ENCODE results near the gene GPN1. TPM values are rescaled to one million over a fixed set of nuclear protein-coding genes. Genes with fewer than 3 reads are reported as not detected.
"Not testable (repeated sequence)": the region's sequence is repeated elsewhere in the genome, so short reads cannot be mapped to it uniquely, and the experiment has no call there.

Gene GPN1
- total RNA-seq, 1 experiment from 2014 or later = 39.8 TPM

- DNase-seq (ENCODE audit: low read depth, low spot score) = no peak
- in situ Hi-C loops (cut with HindIII; ENCODE audit: low pct_unique_long_range_greater_than_20kb, low sequenced_read_pairs) = no loop called here
Measured at GRCh38 chr2:27622921-27623384, 5.9 kb upstream of the GPN1 start.

- in situ Hi-C loops (cut with HindIII; ENCODE audit: low pct_unique_long_range_greater_than_20kb, low sequenced_read_pairs) = no loop called here
- no peak for DNase-seq (ENCODE audit: low read depth, low spot score)
Measured at GRCh38 chr2:27624943-27625342, 3.9 kb upstream of the GPN1 start.

- in situ Hi-C loops (cut with HindIII; ENCODE audit: low pct_unique_long_range_greater_than_20kb, low sequenced_read_pairs); DNase-seq (ENCODE audit: low read depth, low spot score): not testable (repeated sequence)
Measured at GRCh38 chr2:27626323-27626722, 2.5 kb upstream of the GPN1 start.

GRCh38 chr2:27626921-27627320 is 1.9 kb upstream of the GPN1 start:
- in situ Hi-C loops (cut with HindIII; ENCODE audit: low pct_unique_long_range_greater_than_20kb, low sequenced_read_pairs); DNase-seq (ENCODE audit: low read depth, low spot score): not testable (repeated sequence)

DNA sequence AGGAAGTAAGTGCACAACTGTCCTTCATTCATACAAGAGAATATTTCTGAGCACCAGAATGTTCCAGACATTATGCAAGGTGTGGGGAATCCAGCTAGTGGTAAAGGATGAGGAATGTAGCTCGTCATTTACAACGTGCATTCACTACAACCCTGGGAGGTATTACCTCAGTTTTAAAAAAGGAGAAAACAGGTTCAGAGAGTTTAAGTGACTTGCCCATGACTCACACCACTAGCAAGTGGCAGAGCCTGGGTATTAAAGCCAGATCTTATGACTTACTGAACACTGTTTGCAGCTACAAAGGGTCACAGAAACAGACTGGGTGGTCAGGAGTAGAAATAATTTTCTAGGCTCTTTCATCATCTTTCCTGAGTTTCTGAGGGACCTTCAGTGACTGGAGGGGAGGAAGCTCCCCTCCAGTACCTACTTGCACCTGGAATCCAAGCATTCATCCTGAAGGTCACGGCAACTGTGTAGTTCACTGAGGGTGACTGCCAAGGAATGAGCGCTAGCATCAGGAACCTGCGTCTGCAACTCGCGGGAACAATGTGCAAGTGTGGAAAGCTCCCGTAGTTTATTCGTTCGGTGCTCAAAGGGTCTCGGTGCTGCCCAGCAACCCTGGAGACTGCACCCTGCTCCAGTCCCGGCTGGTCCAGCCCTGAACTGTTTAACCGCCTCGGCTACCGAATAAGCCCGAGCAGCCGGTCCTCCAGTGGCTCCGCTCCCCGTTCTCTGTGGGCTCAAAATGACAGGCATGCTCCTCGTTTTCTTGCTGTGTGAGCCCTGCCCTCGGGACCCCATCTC is 685 bp upstream of the GPN1 start:
- in situ Hi-C loops (cut with HindIII; ENCODE audit: low pct_unique_long_range_greater_than_20kb, low sequenced_read_pairs) = no loop called here
- DNase-seq (ENCODE audit: low read depth, low spot score) = no peak

DNA sequence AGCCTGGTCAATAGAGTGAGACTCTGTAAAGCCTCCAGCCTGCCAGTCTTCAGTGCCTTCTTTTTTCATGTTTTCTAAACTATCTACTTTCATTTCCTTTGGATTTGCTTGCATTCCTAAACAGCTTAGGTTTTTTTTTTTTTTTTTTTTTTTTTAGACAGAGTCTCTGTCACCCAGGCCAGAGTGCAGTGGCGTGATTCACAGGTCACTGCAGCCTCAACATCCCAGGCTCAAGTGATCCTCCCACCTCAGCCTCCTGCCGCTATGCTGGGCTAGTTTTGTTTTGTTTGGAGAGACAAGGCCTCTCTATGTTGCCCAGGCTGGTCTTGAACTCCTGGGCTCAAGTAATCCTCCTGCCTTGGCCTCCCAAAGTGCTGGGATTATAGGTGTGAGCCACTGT is 1.4 kb downstream of the GPN1 start:
- DNase-seq (ENCODE audit: low read depth, low spot score); in situ Hi-C loops (cut with HindIII; ENCODE audit: low pct_unique_long_range_greater_than_20kb, low sequenced_read_pairs): not testable (repeated sequence)

GRCh38 chr2:27634291-27634690 is 5.4 kb downstream of the GPN1 start:
- no peak for DNase-seq (ENCODE audit: low read depth, low spot score)
- in situ Hi-C loops (cut with HindIII; ENCODE audit: low pct_unique_long_range_greater_than_20kb, low sequenced_read_pairs) = no loop called here

DNA sequence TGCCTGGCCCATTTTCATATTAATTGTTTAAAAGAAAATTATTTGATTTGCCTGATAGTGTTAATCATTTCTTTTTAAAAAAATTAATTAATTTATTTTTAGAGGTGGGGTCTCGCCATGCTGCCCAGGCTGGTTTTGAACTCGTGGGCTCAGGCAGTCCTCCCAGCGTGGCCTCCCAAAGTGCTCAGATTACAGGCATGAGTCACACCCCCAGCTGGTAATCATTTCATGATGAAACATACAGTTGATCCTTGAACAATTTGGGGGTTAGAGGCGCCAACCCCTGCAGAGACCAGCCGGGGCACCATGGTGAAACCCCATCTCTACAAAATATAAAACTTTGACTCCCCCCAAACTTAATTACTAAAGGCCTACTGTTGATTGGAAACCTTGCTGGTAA is 7.9 kb downstream of the GPN1 start:
- in situ Hi-C loops (cut with HindIII; ENCODE audit: low pct_unique_long_range_greater_than_20kb, low sequenced_read_pairs) = no loop called here
- no peak for DNase-seq (ENCODE audit: low read depth, low spot score)

- in situ Hi-C loops (cut with HindIII; ENCODE audit: low pct_unique_long_range_greater_than_20kb, low sequenced_read_pairs) = no loop called here
- no peak for DNase-seq (ENCODE audit: low read depth, low spot score)
Measured at GRCh38 chr2:27638037-27638637, 9.3 kb downstream of the GPN1 start.

DNA sequence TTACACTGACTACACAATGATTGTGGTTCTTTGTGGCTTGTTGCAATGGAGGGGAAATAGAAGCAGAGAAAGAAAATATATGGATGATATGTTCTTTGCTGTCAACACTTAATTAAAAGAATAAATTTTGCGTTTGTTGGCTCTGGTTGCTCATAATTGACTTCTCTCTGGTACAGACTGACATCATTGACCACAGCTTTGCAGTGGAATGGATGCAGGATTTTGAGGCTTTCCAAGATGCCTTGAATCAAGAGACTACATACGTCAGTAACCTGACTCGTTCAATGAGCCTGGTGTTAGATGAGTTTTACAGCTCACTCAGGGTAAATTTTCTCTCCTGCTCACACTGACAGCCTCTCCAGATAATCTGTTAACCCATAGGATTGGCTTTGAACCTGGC is 9.9 kb downstream of the GPN1 start:
- no peak for DNase-seq (ENCODE audit: low read depth, low spot score)
- in situ Hi-C loops (cut with HindIII; ENCODE audit: low pct_unique_long_range_greater_than_20kb, low sequenced_read_pairs) = no loop called here

DNA sequence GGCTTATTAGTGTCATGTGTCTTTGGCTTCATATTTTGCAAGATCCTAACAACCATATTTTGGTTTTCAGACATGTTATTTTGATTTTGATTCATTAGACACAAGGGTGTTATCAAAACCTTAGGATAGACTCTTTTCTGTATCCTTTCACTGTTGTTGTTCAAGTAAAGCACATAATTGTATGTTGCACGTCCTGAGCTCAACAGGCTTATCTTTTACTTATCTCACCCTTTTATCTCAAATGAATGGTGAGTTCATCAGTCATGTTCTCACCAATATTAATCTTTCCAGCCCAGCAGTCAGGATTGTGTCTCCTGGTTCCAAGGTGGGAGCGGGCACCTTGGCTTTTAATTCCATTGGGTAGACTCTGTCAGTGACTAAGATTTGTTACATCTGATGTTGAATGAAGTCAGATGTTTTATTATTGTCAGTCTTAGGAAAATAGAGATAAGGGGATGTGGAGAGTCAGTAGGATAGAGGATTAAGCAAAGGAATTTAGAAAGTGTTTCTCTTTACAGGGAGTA is 11.9 kb downstream of the GPN1 start:
- no peak for DNase-seq (ENCODE audit: low read depth, low spot score)
- in situ Hi-C loops (cut with HindIII; ENCODE audit: low pct_unique_long_range_greater_than_20kb, low sequenced_read_pairs) = no loop called here

DNA sequence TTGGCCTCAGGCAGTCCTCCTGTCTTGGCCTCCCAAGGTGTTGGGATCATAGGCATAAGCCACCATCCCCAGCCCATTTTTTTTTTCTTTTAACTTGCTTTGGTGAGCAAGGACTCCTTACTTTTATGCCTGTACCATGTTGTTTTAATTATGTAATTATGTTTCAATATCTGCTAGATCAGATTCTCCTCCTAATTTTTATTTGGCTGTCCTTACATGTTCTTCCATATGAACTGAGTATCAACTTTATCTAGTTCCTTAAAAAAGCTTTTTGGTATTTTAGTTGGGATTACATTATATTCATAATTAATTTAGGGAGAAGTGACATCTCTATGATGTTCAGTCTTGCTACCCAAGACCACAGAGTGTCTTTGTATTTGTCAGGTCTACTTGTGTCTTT is 16.3 kb downstream of the GPN1 start:
- in situ Hi-C loops (cut with HindIII; ENCODE audit: low pct_unique_long_range_greater_than_20kb, low sequenced_read_pairs) = no loop called here
- DNase-seq (ENCODE audit: low read depth, low spot score) = no peak

DNA sequence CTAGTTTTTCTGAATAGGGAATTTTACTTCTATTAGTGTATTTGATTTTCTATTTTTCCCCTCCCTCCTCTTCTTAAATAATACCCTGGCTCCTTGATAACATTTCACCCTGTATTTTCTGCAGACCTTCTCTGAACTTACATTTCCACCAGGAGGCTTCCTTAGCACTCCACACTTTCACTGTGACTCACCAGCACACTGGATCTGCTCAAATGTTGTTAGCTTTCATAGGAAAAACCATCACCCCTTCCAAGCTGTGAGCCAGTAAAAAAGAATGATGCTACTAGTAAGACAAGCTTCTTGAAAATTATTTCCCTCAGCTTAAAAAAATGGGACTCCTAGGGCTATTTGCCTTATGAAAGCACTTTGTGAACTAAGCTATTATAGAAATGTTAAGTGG is 18.4 kb downstream of the GPN1 start:
- no peak for DNase-seq (ENCODE audit: low read depth, low spot score)

GRCh38 chr2:27647737-27648136 is 18.9 kb downstream of the GPN1 start:
- no peak for DNase-seq (ENCODE audit: low read depth, low spot score)
- in situ Hi-C loops (cut with HindIII; ENCODE audit: low pct_unique_long_range_greater_than_20kb, low sequenced_read_pairs) = no loop called here

More for the DNA sequence above, 18.4 kb downstream of the GPN1 start:
- in situ Hi-C loops (cut with HindIII; ENCODE audit: low pct_unique_long_range_greater_than_20kb, low sequenced_read_pairs) = no loop called here

GRCh38 chr2:27651056-27651455 is 22.2 kb downstream of the GPN1 start:
- in situ Hi-C loops (cut with HindIII; ENCODE audit: low pct_unique_long_range_greater_than_20kb, low sequenced_read_pairs) = no loop called here
- no peak for DNase-seq (ENCODE audit: low read depth, low spot score)

DNA sequence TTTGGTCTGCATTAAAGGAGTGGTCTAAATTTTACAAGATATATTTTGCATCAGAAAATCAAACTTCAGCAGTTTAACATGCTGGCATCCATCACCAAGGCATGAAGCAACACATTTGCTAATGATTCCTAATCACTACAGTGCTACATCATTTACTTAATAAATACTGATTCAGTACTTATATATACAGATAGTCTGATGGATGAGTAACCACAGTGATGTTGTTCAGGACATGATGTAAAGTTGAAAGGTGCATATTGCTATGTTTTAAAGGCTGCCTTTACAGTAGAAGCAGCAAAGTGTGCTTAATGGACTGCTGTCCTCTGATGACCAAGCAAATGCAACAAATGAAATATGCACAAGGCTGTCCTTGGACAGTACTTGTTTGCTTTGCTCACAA is 23.5 kb downstream of the GPN1 start:
- DNase-seq (ENCODE audit: low read depth, low spot score) = no peak
- in situ Hi-C loops (cut with HindIII; ENCODE audit: low pct_unique_long_range_greater_than_20kb, low sequenced_read_pairs) = no loop called here

- no peak for DNase-seq (ENCODE audit: low read depth, low spot score)
- in situ Hi-C loops (cut with HindIII; ENCODE audit: low pct_unique_long_range_greater_than_20kb, low sequenced_read_pairs) = no loop called here
Measured at GRCh38 chr2:27652790-27653189, 23.9 kb downstream of the GPN1 start.

DNA sequence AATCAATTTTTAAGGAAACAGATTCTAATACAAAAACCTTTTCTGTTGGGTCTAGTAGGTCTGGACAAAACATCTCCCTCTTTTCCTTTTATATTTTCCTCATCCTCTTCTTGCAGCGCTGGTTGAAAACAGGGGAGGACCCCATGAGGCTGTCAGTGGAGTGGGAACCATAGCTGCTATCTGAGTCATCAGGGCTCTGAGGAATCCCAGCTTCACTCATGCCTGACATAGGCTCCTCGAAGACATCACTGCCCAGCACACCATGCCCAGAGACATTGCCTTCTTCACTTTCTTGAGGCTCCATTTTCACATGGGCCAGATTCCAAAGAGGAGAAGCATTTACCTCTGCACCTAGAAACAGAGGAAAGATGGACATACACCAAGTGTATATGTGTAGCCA is 24.5 kb downstream of the GPN1 start:
- in situ Hi-C loops (cut with HindIII; ENCODE audit: low pct_unique_long_range_greater_than_20kb, low sequenced_read_pairs) = no loop called here
- DNase-seq (ENCODE audit: low read depth, low spot score) = no peak

Data from SK-MEL-5 (cell line).